MM.1S (cell line): ENCODE data around the gene STMND1.

Source experiments
- DNase-seq: peaks from one replicate; pipeline ENCODE4 v3.0.0-alpha.2; 2015
- H2AFZ ChIP-seq: fragments of 300-600 bp; sonication (generic); 2 replicates; pipeline ENCODE4 v1.6.0; 2016; ENCODE audit warnings: antibody characterized with exemption, low read length
- H3F3A ChIP-seq: fragments of 300-600 bp; sonication (generic); 2 replicates; pipeline ENCODE4 v1.6.1; 2016; ENCODE audit warnings: mild to moderate bottlenecking, antibody characterized with exemption, low read length, moderate library complexity, mixed read lengths; ENCODE audit not compliant: insufficient read depth
- H3K27ac ChIP-seq: fragments of 300-600 bp; sonication (generic); 2 replicates; pipeline ENCODE4 v1.5.1; 2016; ENCODE audit warnings: mild to moderate bottlenecking, low read length
- H3K27me3 ChIP-seq: fragments of 300-600 bp; sonication (generic); replicated peaks from 2 replicates; pipeline ENCODE4 v1.6.0; 2016; ENCODE audit warnings: low read length; ENCODE audit not compliant: insufficient read depth
- H3K36me3 ChIP-seq: fragments of 300-600 bp; sonication (generic); replicated peaks from 2 replicates; pipeline ENCODE4 v1.6.1; 2016; ENCODE audit warnings: mild to moderate bottlenecking, low read length, mixed read lengths; ENCODE audit not compliant: insufficient read depth
- H3K4me1 ChIP-seq: fragments of 300-600 bp; sonication (generic); 2 replicates; pipeline ENCODE4 v1.6.1; 2016; ENCODE audit warnings: low read length, mixed read lengths
- H3K4me2 ChIP-seq: fragments of 300-600 bp; sonication (generic); 2 replicates; pipeline ENCODE4 v1.6.0; 2016; ENCODE audit warnings: low read depth, low read length
- H3K4me3 ChIP-seq: fragments of 300-600 bp; sonication (generic); 2 replicates; pipeline ENCODE4 v1.5.1; 2016; ENCODE audit warnings: low read length, mixed read lengths
- H3K79me2 ChIP-seq: fragments of 300-600 bp; sonication (generic); 2 replicates; pipeline ENCODE4 v1.6.1; 2016; ENCODE audit warnings: mixed run types, low read length, mixed read lengths
- H3K9ac ChIP-seq: fragments of 300-600 bp; sonication (generic); 2 replicates; pipeline ENCODE4 v1.6.1; 2016; ENCODE audit warnings: low read length, mixed read lengths
- H3K9me2 ChIP-seq: fragments of 300-600 bp; sonication (generic); replicated peaks from 2 replicates; pipeline ENCODE4 v1.6.1; 2016; ENCODE audit warnings: mild to moderate bottlenecking, low read length, mixed read lengths; ENCODE audit not compliant: insufficient read depth
- H3K9me3 ChIP-seq: fragments of 300-600 bp; sonication (generic); replicated peaks from 2 replicates; pipeline ENCODE4 v1.6.1; 2016; ENCODE audit warnings: mild to moderate bottlenecking, low read length, mixed read lengths; ENCODE audit not compliant: insufficient read depth
- H4K20me1 ChIP-seq: fragments of 300-600 bp; sonication (generic); 2 replicates; pipeline ENCODE4 v1.6.1; 2016; ENCODE audit warnings: mild to moderate bottlenecking, low read length, moderate library complexity, mixed read lengths; ENCODE audit not compliant: insufficient read depth
- EZH2 ChIP-seq: fragments of 300-600 bp; sonication (generic); optimal IDR thresholded peaks from 2 replicates; pipeline ENCODE3; 2017; ENCODE audit warnings: low read depth, mild to moderate bottlenecking, antibody characterized with exemption, low read length, mixed read lengths
- EZH2phosphoT487 ChIP-seq: fragments of 300-600 bp; sonication (generic); IDR thresholded peaks from 2 replicates; pipeline ENCODE4 v1.6.1; 2018; ENCODE audit warnings: antibody characterized with exemption, low read length
- TF ChIP-seq, protein P1 (sequence below): fragments of 300-600 bp; sonication (generic); IDR thresholded peaks from 2 replicates; pipeline ENCODE4 v1.5.1; 2016; ENCODE audit warnings: antibody characterized with exemption, low read length, mixed read lengths

Gene STMND1

DNA sequence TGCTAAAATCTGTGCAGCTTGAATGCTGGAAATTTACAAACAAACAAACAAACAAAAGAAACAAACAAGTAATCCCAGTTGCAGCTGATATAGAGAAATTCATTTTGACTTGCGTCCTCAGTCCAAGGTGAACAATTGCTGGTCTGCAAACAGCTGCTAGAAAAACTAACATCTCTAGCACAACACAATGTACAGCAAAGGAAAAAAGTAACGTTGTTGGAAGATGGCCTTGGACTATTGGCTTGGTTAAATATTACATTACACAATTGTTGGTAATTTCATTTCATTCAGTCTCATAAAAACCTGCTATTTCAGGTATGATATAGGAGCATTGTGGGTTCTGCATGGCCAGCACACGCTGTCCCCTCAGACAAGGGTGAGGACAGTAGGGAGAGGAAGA is 50.0 kb downstream of the STMND1 start:
- H3K4me1 ChIP-seq: no peaks in the 10 kb centered on the region
- H3K9me2 ChIP-seq: no peaks in the 10 kb centered on the region
- no peaks in the 10 kb centered on the region for H3K27me3 ChIP-seq
- no peak overlapping the region for H3K4me3 ChIP-seq
- no peaks in the 10 kb centered on the region for H4K20me1 ChIP-seq
- no peaks in the 10 kb centered on the region for H3K79me2 ChIP-seq
- no peaks in the 10 kb centered on the region for H3K36me3 ChIP-seq
- no peak overlapping the region for H2AFZ ChIP-seq
- no peak overlapping the region for H3K4me2 ChIP-seq
- H3F3A ChIP-seq: no peaks in the 10 kb centered on the region
- no peak for DNase-seq
- no peak overlapping the region for H3K9ac ChIP-seq
- TF ChIP-seq, protein P1, sequence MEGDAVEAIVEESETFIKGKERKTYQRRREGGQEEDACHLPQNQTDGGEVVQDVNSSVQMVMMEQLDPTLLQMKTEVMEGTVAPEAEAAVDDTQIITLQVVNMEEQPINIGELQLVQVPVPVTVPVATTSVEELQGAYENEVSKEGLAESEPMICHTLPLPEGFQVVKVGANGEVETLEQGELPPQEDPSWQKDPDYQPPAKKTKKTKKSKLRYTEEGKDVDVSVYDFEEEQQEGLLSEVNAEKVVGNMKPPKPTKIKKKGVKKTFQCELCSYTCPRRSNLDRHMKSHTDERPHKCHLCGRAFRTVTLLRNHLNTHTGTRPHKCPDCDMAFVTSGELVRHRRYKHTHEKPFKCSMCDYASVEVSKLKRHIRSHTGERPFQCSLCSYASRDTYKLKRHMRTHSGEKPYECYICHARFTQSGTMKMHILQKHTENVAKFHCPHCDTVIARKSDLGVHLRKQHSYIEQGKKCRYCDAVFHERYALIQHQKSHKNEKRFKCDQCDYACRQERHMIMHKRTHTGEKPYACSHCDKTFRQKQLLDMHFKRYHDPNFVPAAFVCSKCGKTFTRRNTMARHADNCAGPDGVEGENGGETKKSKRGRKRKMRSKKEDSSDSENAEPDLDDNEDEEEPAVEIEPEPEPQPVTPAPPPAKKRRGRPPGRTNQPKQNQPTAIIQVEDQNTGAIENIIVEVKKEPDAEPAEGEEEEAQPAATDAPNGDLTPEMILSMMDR: no peak
- TF ChIP-seq EZH2 (no peak), EZH2phosphoT487 (no peak)
- no peaks in the 10 kb centered on the region for H3K9me3 ChIP-seq
- no peak overlapping the region for H3K27ac ChIP-seq

DNA sequence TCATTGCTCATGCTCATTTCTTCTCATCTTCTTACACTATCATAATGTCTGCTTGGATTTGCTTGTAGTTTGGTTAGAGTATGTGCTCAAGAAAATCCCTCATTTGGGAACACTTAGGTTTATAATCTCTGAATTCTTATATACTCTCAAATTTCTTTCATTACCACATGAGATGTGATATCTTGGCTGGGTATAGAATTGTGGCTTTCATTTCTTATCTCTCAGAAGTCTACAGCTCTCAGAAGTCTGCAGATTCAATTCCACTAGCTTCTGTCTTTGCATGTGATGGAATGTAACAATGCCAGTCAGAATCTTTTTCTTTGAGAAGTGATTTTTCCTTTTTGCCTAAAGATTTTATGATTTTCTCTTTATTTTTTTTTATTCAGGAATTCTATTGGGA is 50.9 kb downstream of the STMND1 start:
- Histone ChIP-seq H2AFZ (no peak overlapping the region), H3K9me3 (no peaks in the 10 kb centered on the region), H3K27ac (no peak overlapping the region), H3K9ac (no peak overlapping the region), H3K79me2 (no peaks in the 10 kb centered on the region), H4K20me1 (no peaks in the 10 kb centered on the region), H3F3A (no peaks in the 10 kb centered on the region), H3K4me1 (no peaks in the 10 kb centered on the region), H3K9me2 (no peaks in the 10 kb centered on the region), H3K27me3 (no peaks in the 10 kb centered on the region), H3K36me3 (no peaks in the 10 kb centered on the region), H3K4me3 (no peak overlapping the region), H3K4me2 (no peak overlapping the region)
- no peak for DNase-seq
- TF ChIP-seq, protein P1: no peak
- no peak for TF ChIP-seq EZH2

DNA sequence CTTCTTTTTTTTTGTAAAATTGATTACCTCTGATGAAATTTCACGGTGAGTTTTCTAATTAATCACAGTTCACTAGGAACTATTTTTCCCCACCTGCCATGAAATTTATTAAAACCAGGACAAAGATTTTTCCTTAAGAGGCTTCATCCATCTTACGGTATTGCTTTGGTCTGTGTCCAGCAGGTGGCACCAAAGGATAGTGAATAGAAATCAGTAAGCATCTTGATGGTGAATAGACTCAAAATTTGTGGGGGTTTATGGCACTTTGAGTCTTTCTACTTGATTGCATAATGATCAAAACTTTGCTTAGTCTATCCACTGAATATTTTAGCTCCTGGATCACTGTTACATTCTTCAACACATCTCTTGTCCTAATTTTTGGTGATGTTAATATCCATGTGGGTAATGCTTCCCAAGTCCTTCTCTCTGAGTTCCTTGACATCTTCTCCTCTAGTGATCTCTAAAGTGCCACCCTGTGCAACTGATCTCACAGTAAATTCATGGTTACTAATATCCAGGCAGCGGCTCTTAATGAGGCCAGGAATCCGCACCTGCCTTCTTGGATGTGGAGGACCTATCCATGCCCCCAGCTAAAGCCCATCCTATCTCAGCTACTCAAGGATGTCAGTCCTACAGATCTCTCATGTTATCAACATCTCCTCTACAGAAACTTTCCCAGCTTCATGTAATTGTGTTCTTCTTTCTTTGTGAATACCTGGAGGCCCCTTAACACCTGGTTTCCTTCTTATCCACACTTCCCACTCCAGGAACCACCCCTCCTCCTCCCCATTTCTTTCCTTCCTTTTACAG is 54.5 kb downstream of the STMND1 start:
- Histone ChIP-seq H3K4me2 (no peak overlapping the region), H4K20me1 (no peaks in the 10 kb centered on the region), H3F3A (no peaks in the 10 kb centered on the region), H3K9me2 (no peaks in the 10 kb centered on the region), H3K4me3 (no peak overlapping the region), H3K36me3 (no peaks in the 10 kb centered on the region), H3K9ac (no peak overlapping the region), H2AFZ (no peak overlapping the region), H3K27ac (no peak overlapping the region), H3K79me2 (no peaks in the 10 kb centered on the region), H3K9me3 (no peaks in the 10 kb centered on the region), H3K4me1 (no peaks in the 10 kb centered on the region), H3K27me3 (no peaks in the 10 kb centered on the region)
- TF ChIP-seq EZH2: no peak
- no peak for TF ChIP-seq EZH2phosphoT487
- TF ChIP-seq, protein P1: peak; percentile 76
- DNase-seq: peak; percentile 57
